Fibroblast of the aortic adventitia (primary cell): ENCODE data around the gene LRIG1. TPM values are rescaled to one million over a fixed set of nuclear protein-coding genes. Genes with fewer than 3 reads are reported as not detected.

Source experiments
- DNase-seq: peaks from one replicate; pipeline ENCODE4 v3.0.0-alpha.2; 2010; ENCODE audit warnings: low read depth
- H3K4me3 ChIP-seq: 2 replicates; pipeline ENCODE4 v1.5.1; 2011; ENCODE audit warnings: low read depth, mild to moderate bottlenecking, control low read depth, low read length, moderate library complexity
- CTCF ChIP-seq: IDR thresholded peaks from 2 replicates; pipeline ENCODE4 v1.5.1; 2011; ENCODE audit warnings: mild to moderate bottlenecking, low read length, control low read depth, inconsistent platforms; ENCODE audit not compliant: insufficient read depth
- total RNA-seq: library from RNA; depleted of rRNA; stranded (reverse); fragments of >200 nt; gene quantifications from 2 replicates; pipeline ENCODE4 v1.2.3, GENCODE V29; 2012; ENCODE audit warnings: low replicate concordance

LRIG1 gene
- total RNA-seq, 1 donor: 26.4 TPM

DNA sequence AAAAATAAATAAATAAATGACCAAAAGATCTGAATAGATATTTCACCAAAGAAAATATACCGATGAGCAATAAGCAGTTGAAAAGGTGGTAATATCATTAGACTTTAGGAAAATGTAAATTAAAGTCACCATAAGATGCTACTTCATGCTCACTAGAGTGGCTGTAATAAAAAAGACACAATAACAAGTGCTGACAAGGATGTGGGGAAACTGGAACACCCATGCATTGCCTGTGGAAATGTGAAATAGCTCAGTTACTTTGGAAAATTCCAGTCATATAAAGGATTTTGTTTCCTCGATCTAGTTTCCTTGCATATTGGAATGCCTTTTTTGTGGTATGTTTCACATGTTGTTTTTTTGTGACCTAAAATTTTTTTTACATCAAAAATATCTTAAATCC is 36.0 kb upstream of the LRIG1 start:
- TF ChIP-seq CTCF: no peak
- no peak overlapping the region for H3K4me3 ChIP-seq
- no peak for DNase-seq

- no peak overlapping the region for H3K4me3 ChIP-seq
These were observed 33.6 kb upstream of the LRIG1 start for GRCh38 chr3:66534304-66534845.

DNA sequence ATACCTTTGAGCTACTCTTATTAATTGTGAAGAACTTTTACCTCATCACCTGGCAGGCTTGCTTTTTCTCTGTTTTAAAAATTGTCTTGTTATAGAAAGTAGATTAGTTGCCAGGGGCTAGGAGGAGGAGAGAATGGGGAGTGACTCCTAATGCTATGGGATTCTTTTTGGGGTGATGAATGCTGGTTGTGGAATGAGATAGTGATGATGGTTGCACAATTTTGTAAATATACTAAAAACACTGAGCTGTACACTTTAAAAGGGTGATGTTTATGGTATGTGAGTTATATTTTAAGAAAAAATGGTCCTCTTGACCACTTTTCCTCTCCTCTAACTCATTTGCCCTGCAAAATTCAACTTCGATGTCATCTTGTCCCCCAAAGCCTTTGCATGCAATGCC is 31.8 kb upstream of the LRIG1 start:
- no peak overlapping the region for H3K4me3 ChIP-seq
- TF ChIP-seq CTCF: no peak
- no peak for DNase-seq

More at GRCh38 chr3:66534304-66534845, 33.6 kb upstream of the LRIG1 start:
- no peak for DNase-seq
- TF ChIP-seq CTCF: no peak

GRCh38 chr3:66532160-66532587 is 31.4 kb upstream of the LRIG1 start:
- no peak for DNase-seq
- TF ChIP-seq CTCF: no peak
- no peak overlapping the region for H3K4me3 ChIP-seq

- no peak overlapping the region for H3K4me3 ChIP-seq
- TF ChIP-seq CTCF: no peak
- no peak for DNase-seq
These were observed 30.4 kb upstream of the LRIG1 start for GRCh38 chr3:66531256-66531655.

- no peak for TF ChIP-seq CTCF
- H3K4me3 ChIP-seq: no peak overlapping the region
- no peak for DNase-seq
These were observed 26.4 kb upstream of the LRIG1 start for GRCh38 chr3:66527246-66527645.

- H3K4me3 ChIP-seq: no peak overlapping the region
- DNase-seq: no peak
- TF ChIP-seq CTCF: no peak
These were observed 24.9 kb upstream of the LRIG1 start for GRCh38 chr3:66525771-66526170.
